GM12878 (cell line): Measurements from ENCODE around the gene EVI2B. TPM values are rescaled to one million over a fixed set of nuclear protein-coding genes. Genes with fewer than 3 reads are reported as not detected.

Experiments
- BCL11A ChIP-seq: IDR thresholded peaks from 2 replicates; pipeline ENCODE4 v1.6.1; 2011; ENCODE audit warnings: low read depth, low read length
- IRF4 ChIP-seq: IDR thresholded peaks from 2 replicates; pipeline ENCODE4 v1.6.1; 2011; ENCODE audit warnings: low read depth, low read length
- MEF2B ChIP-seq: fragments of 450-650 bp; IDR thresholded peaks from 2 replicates; pipeline ENCODE4 v1.6.1; 2018; ENCODE audit warnings: mild to moderate bottlenecking, moderate library complexity; ENCODE audit not compliant: partially characterized antibody, poor library complexity, severe bottlenecking
- MTA3 ChIP-seq: IDR thresholded peaks from 2 replicates; pipeline ENCODE4 v1.6.1; 2012; ENCODE audit warnings: low read length, inconsistent platforms, borderline replicate concordance
- NFYB ChIP-seq: IDR thresholded peaks from 2 replicates; pipeline ENCODE4 v1.6.1; 2011; ENCODE audit warnings: low read depth, mild to moderate bottlenecking, low read length, improper control_type of control experiment, moderate library complexity; ENCODE audit not compliant: insufficient read depth
- RUNX3 ChIP-seq: IDR thresholded peaks from 2 replicates; pipeline ENCODE4 v1.6.1; 2012; ENCODE audit warnings: low read length, inconsistent platforms
- SPI1 ChIP-seq: IDR thresholded peaks from 2 replicates; pipeline ENCODE4 v1.6.1; 2011; ENCODE audit warnings: low read depth, mild to moderate bottlenecking, low read length, moderate library complexity, borderline replicate concordance; ENCODE audit not compliant: insufficient read depth
- polyA plus RNA-seq, 11 experiments: library from polyadenylated mRNA; depleted of rRNA in 4 of 11; unstranded in 6 of 11; stranded (reverse) in 5 of 11; fragments of >200 nt; fragmentation: Nextera tagmentation in 4 of 11; fragmentation: Illumina TruSeq in 1 of 11; extraction: Ambion mirVana in 4 of 11; extraction: Trizol in 1 of 11; gene quantifications; 1 replicate in 1 of 11; 2 replicates in 10 of 11; pipeline versions ENCODE4 v1.2.1 to v1.2.3, GENCODE V29; 2011 to 2016; ENCODE audit warnings: inconsistent platforms in 2 of 11, missing spikeins in 2 of 11, low read depth in 1 of 11
- total RNA-seq, 4 experiments: library from RNA; depleted of rRNA in 3 of 4; stranded (reverse); fragments of >200 nt in 3 of 4; fragmentation: Illumina TruSeq in 1 of 4; extraction: Trizol in 1 of 4; gene quantifications; 2 replicates each; pipeline versions ENCODE4 v1.2.1 to v1.2.3, GENCODE V29; 2013 to 2021
- TF ChIP-seq, protein P1 (sequence below): fragments of 450-650 bp; formaldehyde crosslinking; IDR thresholded peaks from 2 replicates; pipeline ENCODE4 v1.4.0; 2020; ENCODE audit warnings: mild to moderate bottlenecking, moderate library complexity
- TF ChIP-seq, protein P2 (sequence below): IDR thresholded peaks from 2 replicates; pipeline ENCODE4 v1.6.1; 2012; ENCODE audit warnings: low read length, inconsistent platforms
- TF ChIP-seq, protein P3 (sequence below): fragments of 450-650 bp; IDR thresholded peaks from 2 replicates; pipeline ENCODE4 v1.6.1; 2016; ENCODE audit warnings: mild to moderate bottlenecking
- TF ChIP-seq, protein P4 (sequence below): IDR thresholded peaks from 2 replicates; pipeline ENCODE4 v1.6.1; 2011; ENCODE audit warnings: low read depth, low read length, improper control_type of control experiment, borderline replicate concordance
- TF ChIP-seq, protein P5 (sequence below): fragments of 450-650 bp; IDR thresholded peaks from 2 replicates; pipeline ENCODE4 v1.6.1; 2017; ENCODE audit warnings: mild to moderate bottlenecking, moderate library complexity
- TF ChIP-seq, protein P6 (sequence below): fragments of 450-650 bp; conservative IDR thresholded peaks from 2 replicates; pipeline ENCODE4 v1.6.1; 2017; ENCODE audit warnings: mild to moderate bottlenecking, moderate library complexity

The EVI2B gene
- total and polyA plus RNA-seq, 10 of the 15 experiments (the other 5 are each of a cell fraction or from before 2014, with no cell fraction given), result 26.2 to 195 (median 52.0) TPM

DNA sequence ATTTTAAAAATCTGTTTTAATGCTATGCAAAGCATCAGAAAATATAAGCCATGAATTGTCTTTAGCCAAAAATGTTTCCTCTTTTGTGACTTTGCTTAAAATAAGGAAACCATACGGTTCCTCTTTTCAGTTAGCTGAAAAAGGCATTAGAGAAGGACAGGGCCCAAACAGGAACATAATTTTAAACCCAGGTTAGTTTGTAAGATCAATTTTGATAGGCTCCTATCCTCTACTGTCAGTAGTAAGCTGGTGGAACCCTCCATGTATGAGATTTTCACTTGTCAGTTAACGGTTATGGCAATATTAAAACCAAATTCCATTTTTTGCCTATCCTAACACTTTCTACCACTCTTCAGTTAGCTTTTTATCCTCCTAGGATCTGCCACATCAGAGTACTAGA lies 4.3 kb downstream of the EVI2B start (continued):
- TF ChIP-seq, protein P1, sequence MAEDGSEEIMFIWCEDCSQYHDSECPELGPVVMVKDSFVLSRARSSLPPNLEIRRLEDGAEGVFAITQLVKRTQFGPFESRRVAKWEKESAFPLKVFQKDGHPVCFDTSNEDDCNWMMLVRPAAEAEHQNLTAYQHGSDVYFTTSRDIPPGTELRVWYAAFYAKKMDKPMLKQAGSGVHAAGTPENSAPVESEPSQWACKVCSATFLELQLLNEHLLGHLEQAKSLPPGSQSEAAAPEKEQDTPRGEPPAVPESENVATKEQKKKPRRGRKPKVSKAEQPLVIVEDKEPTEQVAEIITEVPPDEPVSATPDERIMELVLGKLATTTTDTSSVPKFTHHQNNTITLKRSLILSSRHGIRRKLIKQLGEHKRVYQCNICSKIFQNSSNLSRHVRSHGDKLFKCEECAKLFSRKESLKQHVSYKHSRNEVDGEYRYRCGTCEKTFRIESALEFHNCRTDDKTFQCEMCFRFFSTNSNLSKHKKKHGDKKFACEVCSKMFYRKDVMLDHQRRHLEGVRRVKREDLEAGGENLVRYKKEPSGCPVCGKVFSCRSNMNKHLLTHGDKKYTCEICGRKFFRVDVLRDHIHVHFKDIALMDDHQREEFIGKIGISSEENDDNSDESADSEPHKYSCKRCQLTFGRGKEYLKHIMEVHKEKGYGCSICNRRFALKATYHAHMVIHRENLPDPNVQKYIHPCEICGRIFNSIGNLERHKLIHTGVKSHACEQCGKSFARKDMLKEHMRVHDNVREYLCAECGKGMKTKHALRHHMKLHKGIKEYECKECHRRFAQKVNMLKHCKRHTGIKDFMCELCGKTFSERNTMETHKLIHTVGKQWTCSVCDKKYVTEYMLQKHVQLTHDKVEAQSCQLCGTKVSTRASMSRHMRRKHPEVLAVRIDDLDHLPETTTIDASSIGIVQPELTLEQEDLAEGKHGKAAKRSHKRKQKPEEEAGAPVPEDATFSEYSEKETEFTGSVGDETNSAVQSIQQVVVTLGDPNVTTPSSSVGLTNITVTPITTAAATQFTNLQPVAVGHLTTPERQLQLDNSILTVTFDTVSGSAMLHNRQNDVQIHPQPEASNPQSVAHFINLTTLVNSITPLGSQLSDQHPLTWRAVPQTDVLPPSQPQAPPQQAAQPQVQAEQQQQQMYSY, result no peak
- TF ChIP-seq RUNX3 (0 out of 2 replicates have a peak, but pooled peaks have one; percentile 27), MEF2B (no peak), SPI1 (peak; percentile 93), BCL11A (0 out of 2 replicates have a peak, but pooled peaks have one; percentile 3), IRF4 (no peak), NFYB (peak; percentile 70), MTA3 (no peak)
- TF ChIP-seq, protein P2, sequence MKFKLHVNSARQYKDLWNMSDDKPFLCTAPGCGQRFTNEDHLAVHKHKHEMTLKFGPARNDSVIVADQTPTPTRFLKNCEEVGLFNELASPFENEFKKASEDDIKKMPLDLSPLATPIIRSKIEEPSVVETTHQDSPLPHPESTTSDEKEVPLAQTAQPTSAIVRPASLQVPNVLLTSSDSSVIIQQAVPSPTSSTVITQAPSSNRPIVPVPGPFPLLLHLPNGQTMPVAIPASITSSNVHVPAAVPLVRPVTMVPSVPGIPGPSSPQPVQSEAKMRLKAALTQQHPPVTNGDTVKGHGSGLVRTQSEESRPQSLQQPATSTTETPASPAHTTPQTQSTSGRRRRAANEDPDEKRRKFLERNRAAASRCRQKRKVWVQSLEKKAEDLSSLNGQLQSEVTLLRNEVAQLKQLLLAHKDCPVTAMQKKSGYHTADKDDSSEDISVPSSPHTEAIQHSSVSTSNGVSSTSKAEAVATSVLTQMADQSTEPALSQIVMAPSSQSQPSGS, result no peak
- TF ChIP-seq, protein P3, sequence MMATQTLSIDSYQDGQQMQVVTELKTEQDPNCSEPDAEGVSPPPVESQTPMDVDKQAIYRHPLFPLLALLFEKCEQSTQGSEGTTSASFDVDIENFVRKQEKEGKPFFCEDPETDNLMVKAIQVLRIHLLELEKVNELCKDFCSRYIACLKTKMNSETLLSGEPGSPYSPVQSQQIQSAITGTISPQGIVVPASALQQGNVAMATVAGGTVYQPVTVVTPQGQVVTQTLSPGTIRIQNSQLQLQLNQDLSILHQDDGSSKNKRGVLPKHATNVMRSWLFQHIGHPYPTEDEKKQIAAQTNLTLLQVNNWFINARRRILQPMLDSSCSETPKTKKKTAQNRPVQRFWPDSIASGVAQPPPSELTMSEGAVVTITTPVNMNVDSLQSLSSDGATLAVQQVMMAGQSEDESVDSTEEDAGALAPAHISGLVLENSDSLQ, result peak; percentile 34; the same call in 1 of the 2 replicates
- TF ChIP-seq, protein P4, sequence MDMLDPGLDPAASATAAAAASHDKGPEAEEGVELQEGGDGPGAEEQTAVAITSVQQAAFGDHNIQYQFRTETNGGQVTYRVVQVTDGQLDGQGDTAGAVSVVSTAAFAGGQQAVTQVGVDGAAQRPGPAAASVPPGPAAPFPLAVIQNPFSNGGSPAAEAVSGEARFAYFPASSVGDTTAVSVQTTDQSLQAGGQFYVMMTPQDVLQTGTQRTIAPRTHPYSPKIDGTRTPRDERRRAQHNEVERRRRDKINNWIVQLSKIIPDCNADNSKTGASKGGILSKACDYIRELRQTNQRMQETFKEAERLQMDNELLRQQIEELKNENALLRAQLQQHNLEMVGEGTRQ, result no peak
- TF ChIP-seq, protein P5, sequence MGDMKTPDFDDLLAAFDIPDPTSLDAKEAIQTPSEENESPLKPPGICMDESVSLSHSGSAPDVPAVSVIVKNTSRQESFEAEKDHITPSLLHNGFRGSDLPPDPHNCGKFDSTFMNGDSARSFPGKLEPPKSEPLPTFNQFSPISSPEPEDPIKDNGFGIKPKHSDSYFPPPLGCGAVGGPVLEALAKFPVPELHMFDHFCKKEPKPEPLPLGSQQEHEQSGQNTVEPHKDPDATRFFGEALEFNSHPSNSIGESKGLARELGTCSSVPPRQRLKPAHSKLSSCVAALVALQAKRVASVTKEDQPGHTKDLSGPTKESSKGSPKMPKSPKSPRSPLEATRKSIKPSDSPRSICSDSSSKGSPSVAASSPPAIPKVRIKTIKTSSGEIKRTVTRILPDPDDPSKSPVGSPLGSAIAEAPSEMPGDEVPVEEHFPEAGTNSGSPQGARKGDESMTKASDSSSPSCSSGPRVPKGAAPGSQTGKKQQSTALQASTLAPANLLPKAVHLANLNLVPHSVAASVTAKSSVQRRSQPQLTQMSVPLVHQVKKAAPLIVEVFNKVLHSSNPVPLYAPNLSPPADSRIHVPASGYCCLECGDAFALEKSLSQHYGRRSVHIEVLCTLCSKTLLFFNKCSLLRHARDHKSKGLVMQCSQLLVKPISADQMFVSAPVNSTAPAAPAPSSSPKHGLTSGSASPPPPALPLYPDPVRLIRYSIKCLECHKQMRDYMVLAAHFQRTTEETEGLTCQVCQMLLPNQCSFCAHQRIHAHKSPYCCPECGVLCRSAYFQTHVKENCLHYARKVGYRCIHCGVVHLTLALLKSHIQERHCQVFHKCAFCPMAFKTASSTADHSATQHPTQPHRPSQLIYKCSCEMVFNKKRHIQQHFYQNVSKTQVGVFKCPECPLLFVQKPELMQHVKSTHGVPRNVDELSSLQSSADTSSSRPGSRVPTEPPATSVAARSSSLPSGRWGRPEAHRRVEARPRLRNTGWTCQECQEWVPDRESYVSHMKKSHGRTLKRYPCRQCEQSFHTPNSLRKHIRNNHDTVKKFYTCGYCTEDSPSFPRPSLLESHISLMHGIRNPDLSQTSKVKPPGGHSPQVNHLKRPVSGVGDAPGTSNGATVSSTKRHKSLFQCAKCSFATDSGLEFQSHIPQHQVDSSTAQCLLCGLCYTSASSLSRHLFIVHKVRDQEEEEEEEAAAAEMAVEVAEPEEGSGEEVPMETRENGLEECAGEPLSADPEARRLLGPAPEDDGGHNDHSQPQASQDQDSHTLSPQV, result no peak
- TF ChIP-seq, protein P6, sequence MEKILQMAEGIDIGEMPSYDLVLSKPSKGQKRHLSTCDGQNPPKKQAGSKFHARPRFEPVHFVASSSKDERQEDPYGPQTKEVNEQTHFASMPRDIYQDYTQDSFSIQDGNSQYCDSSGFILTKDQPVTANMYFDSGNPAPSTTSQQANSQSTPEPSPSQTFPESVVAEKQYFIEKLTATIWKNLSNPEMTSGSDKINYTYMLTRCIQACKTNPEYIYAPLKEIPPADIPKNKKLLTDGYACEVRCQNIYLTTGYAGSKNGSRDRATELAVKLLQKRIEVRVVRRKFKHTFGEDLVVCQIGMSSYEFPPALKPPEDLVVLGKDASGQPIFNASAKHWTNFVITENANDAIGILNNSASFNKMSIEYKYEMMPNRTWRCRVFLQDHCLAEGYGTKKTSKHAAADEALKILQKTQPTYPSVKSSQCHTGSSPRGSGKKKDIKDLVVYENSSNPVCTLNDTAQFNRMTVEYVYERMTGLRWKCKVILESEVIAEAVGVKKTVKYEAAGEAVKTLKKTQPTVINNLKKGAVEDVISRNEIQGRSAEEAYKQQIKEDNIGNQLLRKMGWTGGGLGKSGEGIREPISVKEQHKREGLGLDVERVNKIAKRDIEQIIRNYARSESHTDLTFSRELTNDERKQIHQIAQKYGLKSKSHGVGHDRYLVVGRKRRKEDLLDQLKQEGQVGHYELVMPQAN, result no peak
